Activated naive CD4-positive, alpha-beta T cell (primary cell): Measurements from ENCODE around the gene CYB561D1.
"Not testable (repeated sequence)": the region's sequence is repeated elsewhere in the genome, so short reads cannot be mapped to it uniquely, and the experiment has no call there.

Experiments
- DNase-seq, 4 experiments: peaks; one replicate each; lab custom pipeline; 2025; lab: John Stamatoyannopoulos, UW

Gene CYB561D1

DNA sequence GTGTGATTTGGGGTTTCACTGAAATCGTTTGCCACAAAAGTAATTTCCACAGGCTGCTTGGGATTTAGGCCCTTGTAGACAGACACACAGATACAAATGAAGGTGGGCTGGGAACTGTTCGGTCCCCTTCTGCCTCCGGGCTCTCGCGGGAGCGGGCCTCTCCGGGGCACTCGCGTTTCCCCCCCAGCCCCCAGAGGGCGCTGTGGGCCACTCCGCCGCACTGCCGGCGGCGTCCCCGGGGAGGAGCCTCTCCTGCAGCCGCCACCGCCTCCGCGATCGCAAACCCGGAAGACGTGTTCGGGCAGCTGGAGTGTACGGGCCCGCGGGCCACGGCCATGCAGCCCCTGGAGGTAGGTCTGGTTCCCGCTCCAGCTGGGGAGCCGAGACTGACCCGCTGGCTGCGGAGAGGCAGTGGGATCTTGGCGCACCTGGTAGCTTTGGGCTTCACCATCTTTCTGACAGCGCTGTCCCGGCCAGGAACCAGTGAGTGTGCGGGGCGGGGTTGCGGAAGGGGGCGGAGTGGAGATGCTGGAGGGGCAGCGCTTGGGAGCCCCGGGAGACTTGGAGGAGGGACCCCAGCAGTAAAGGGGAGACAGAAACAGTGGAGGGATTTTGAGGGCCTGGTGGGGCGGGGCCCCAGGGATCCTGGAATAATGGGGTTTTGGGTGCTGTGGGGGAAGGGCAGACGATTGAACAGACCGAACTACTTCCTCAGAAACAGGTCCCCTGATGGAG, at the start of gene CYB561D1:
TSS of gene CYB561D1 (plus strand) at position 290 of the 735 bp plus-strand sequence. CDS start at position 336, 46 bp downstream.
- peak; percentile 62 to 88 (median 84) for DNase-seq

- DNase-seq: no peak
Observed at GRCh38 chr1:109444346-109444745, 49.5 kb upstream of the CYB561D1 start.

DNA sequence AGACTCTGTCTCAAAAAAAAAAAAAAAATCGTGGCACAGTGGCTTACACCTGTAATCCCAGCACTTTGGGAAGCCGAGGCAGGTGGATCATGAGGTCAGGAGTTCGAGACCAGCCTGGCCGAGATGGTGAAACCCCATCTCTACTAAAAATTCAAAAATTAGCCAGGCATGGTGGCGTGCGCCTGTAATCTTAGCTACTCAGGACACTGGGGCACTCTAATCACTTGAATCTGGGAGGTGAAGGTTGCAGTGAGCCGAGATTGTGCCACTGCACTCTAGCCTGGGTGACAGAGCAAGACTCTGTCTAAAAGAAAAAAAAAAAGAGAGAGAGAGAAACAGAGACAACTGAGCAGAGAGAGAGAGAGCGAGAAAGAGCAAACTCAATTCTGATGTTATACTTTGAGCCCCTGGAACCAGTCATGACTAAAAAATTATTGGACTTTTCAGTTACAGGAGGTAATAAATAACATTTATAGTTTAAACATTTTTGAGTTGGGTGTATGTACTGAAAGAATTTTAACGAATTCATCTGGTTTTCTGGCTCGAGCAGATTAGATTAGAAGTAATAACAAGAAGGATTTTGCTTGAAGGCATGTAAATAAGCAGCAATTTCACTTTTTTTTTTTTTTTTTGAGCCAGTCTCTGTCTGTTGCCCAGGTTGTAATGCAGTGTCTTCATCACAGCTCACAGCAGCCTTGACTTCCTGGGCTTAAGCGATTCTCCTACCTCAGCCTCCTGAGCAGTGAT, 47.8 kb upstream of the CYB561D1 start:
- not testable (repeated sequence) for DNase-seq

DNA sequence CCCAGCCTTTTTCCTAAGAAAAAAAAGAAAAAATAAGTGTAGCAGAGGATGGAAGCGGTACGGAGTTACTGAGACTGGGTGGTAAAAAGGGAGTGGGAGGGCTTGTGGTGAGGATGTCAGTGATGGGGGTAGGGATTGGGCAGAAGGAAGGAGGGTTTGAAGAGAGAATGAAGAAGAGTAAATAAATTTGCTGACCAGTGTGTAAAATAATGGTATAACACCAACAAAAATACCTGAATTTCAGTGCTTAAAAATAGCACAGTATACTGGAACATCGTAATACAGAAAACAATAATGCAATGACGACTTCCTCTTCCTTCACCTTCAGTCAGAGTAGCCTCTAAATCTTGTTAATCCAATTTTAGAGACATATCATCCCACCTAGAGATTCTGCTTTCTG, 46.4 kb upstream of the CYB561D1 start:
- no peak for DNase-seq

DNA sequence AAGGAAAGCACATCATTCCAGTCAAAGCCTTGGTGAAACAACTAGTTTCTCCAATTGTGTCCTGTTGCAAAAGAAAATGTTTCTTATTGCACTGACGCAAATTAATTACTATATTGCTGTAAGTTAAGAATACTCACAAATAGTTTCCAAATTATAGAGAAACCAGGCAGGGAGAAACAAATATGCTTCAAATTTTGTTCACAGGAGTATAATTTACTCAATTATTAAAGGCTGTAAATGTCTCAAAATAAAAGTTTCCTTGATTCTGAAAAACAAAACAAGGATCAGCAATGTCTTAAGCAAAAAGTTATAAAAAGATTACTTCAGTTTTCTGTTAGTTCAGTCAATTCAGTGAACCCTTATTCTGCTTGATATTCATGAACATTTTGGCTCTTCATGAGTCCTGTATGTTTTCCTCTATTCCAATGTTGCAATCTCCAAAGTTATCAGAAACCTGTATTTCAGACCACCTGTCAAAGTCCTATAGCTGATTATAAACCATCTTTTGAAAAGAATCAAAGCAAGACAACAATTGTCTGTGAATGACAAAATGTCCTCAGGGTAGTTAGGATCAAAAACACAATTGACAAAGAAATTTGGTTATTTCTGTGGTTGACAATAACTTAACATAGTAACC, 39.3 kb upstream of the CYB561D1 start:
- no peak for DNase-seq

- DNase-seq: no peak
Observed at GRCh38 chr1:109457819-109458218, 36.1 kb upstream of the CYB561D1 start.

- DNase-seq: no peak
Observed at GRCh38 chr1:109466125-109466451, 27.8 kb upstream of the CYB561D1 start.

DNA sequence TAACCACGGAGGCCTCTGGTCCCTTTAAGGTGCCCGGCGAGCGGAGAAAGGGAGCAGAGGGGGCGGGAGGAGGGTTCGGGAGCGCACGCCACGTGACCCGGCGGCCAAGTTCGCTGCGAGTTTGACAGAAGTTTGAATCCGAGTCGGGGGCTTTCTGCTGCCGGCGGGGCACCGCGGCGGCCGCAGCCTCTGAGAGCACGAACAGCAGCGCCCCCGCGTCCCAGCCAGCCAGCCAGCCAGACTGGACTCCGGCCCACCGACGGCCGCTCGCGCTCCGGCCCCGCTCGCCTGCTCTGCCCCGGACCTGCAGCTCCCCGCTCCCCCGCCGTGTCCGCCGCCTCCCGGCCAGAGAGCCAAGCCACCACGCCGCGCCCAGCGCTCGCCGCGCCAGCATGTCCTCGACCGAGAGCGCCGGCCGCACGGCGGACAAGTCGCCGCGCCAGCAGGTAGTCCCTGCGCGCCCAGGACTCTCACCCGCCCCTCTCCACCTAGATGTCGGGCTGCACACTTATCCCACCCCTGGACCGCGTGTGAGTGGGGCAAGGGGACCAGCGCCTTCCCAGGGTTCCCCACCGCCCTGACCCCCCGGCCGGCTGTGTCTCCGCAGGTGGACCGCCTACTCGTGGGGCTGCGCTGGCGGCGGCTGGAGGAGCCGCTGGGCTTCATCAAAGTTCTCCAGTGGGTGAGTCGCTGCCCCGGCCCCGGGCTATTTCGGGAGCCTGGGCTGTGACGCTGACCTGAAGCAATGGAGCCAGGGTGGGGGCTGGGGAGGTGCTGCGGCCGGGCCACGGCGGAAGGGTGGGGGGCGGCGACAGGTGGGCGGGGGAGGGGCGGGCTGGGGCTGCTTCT, 27.2 kb upstream of the CYB561D1 start, which contains the start of gene SYPL2:
TSS of gene SYPL2 (plus strand) at position 95 of the 849 bp plus-strand sequence. CDS start at position 393, 298 bp downstream.
- no peak for DNase-seq

DNA sequence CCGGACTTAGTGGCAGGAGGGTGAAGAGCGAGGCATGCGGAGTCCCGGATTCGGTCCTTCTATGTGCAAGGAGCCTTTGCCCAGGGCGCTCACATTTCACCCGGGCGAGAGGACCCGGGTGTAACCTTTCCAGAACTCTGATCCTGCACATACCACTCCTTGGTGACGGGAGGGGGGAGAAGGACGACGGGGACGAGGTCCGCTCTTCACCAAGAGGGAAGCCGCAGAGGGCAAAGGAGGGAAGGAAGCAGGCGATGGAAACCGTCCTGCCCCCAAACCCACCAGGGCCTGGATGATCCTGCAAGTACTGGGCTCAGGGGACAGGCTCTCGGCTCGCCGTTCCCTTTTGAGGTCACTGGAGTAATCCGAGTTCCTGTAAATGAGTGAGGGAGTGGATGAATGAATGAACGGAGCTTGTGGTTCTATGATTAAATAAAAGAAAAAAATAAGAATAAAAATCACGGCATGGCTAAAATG, 26.6 kb upstream of the CYB561D1 start:
- no peak for DNase-seq

- DNase-seq: no peak
Observed at GRCh38 chr1:109468061-109468460, 25.8 kb upstream of the CYB561D1 start.

DNA sequence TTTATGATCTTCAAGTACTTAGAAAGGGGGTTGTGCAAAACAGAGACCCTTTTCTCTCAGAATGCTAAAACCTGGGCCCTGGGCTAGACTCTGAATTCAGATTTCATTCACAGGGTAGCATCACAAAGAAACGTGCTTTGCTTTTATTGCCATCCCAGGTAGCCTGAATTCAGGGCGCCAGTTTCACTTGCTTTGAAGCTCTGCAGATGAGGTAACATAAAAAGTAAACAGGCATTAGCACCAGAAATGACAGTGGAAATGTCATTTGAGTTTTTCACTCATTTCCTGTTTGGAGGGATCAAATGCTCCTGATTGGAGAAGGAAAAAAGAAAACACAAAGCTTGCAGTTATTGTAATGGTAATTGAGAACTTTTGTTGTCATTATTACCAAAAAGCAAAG, 25.0 kb upstream of the CYB561D1 start:
- DNase-seq: no peak

DNA sequence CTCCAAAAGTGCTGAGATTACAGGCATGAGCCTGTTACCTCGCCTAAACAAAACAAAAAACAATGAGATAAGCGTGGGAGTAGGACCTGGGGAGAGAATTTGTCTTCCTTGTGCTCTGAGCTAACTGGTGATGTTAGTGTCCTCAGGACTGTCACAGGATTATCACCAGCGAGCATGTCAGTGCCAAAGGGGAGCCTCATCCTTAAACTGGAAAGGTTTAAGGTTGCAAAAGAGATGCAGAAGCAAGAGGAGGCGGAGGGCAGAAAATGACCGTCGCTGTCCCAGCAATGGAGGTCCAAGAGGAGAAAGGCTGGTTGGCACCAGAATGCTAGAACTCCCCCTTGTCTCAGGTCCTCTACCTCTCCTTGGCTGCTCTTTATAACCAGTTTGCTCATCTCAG, 23.6 kb upstream of the CYB561D1 start:
- DNase-seq: no peak

GRCh38 chr1:109472779-109473178, 21.1 kb upstream of the CYB561D1 start:
- no peak for DNase-seq

- DNase-seq: not testable (repeated sequence)
Observed at GRCh38 chr1:109473284-109474057, 20.4 kb upstream of the CYB561D1 start.

GRCh38 chr1:109474697-109475096, 19.2 kb upstream of the CYB561D1 start:
- no peak for DNase-seq

- no peak for DNase-seq
Observed at GRCh38 chr1:109475261-109475660, 18.6 kb upstream of the CYB561D1 start.

DNA sequence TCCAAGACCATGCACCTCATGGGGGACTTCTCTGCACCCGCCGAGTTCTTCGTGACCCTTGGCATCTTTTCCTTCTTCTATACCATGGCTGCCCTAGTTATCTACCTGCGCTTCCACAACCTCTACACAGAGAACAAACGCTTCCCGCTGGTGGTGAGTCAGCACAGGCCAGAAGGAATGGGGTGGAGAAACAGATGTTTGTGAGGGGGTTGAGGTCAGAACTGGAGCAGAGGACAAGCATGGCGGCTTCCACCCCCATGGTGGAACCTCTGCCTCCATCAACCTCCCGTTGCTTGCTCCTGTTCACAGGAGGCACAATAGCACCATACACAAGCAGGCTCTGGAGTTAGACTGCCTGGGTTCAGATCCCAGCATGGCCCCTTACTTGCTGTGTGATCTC, 17.1 kb upstream of the CYB561D1 start:
- no peak for DNase-seq

GRCh38 chr1:109477821-109478220, 16.1 kb upstream of the CYB561D1 start:
- no peak for DNase-seq

DNA sequence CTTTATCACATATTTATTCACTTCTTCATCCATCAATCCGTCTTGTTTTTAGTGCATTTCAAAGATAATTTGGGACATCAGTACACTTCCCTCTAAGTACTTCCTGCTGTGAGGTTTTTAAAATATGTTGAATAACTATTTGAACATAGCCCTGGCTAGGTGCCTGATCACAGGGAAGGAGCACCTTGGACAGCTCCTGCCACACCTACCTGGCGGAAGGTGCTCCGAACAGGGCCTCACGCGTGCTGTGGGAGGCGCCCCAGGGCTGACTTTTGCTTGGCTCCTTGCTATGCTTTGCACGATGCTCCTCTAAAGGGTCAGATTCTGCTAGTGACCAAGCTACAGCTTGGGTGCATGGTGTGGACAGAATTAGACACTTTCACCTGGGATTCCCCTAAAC, 15.1 kb upstream of the CYB561D1 start:
- peak in 1 of 4 experiments; percentile 24 for DNase-seq

DNA sequence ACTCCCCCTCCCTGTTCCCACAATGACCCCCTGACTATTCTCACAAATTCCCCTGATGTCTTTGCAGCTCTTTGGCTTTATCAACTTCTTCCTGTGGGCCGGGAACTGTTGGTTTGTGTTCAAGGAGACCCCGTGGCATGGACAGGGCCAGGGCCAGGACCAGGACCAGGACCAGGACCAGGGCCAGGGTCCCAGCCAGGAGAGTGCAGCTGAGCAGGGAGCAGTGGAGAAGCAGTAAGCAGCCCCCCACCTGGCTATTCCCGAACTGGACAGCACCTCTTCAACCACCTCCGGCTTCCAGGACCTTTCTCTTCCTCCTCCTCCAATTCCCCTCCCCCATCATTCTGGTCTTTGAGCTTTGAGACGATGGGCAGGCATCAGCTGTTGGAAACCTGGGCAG, 14.6 kb upstream of the CYB561D1 start:
- no peak for DNase-seq

- DNase-seq: no peak
Observed at GRCh38 chr1:109479901-109480300, 14.0 kb upstream of the CYB561D1 start.
